Hepatocyte (in vitro differentiated cells): ENCODE measurements around the gene EXD3.

Experiments
- EZH2 ChIP-seq: fragments of 200-600 bp; sonication (generic); IDR thresholded peaks from 2 replicates; pipeline ENCODE4 v1.6.1; 2016; ENCODE audit warnings: antibody characterized with exemption, mild to moderate bottlenecking, borderline replicate concordance
- TF ChIP-seq, protein P1 (sequence below): fragments of 200-600 bp; sonication (generic); IDR thresholded peaks from 2 replicates; pipeline ENCODE4 v1.5.1; 2016; ENCODE audit warnings: antibody characterized with exemption, mild to moderate bottlenecking; ENCODE audit not compliant: poor library complexity

GRCh38 chr9:137354845-137355760 lies 67.9 kb downstream of the EXD3 start:
- TF ChIP-seq, protein P1, sequence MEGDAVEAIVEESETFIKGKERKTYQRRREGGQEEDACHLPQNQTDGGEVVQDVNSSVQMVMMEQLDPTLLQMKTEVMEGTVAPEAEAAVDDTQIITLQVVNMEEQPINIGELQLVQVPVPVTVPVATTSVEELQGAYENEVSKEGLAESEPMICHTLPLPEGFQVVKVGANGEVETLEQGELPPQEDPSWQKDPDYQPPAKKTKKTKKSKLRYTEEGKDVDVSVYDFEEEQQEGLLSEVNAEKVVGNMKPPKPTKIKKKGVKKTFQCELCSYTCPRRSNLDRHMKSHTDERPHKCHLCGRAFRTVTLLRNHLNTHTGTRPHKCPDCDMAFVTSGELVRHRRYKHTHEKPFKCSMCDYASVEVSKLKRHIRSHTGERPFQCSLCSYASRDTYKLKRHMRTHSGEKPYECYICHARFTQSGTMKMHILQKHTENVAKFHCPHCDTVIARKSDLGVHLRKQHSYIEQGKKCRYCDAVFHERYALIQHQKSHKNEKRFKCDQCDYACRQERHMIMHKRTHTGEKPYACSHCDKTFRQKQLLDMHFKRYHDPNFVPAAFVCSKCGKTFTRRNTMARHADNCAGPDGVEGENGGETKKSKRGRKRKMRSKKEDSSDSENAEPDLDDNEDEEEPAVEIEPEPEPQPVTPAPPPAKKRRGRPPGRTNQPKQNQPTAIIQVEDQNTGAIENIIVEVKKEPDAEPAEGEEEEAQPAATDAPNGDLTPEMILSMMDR, result no peak
- TF ChIP-seq EZH2, result no peak
